HepG2 (cell line): ENCODE data around the gene MAST1. TPM values are rescaled to one million over a fixed set of nuclear protein-coding genes. Genes with fewer than 3 reads are reported as not detected.
A peak's percentile ranks its signal among the peaks of the same experiment; 100 is the strongest.

Source experiments
- AGO1 ChIP-seq: fragments of 200-400 bp; formaldehyde crosslinking; IDR thresholded peaks from 2 replicates; pipeline ENCODE4 v1.6.1; 2017; ENCODE audit warnings: mild to moderate bottlenecking, low read depth, low read length, moderate library complexity; ENCODE audit not compliant: poor library complexity, severe bottlenecking
- MTA3 ChIP-seq: sonication (generic); formaldehyde crosslinking; IDR thresholded peaks from 2 replicates; pipeline ENCODE4 v1.4.0; 2020; ENCODE audit warnings: missing genetic modification reagents
- NFKBIZ ChIP-seq: IDR thresholded peaks from 2 replicates; pipeline ENCODE4 v1.6.1; 2018; ENCODE audit warnings: missing genetic modification reagents, missing compliant biosample characterization
- NR2F6 ChIP-seq, 2 experiments: IDR thresholded peaks; 2 replicates each; pipeline ENCODE4 v1.6.1; 2016; ENCODE audit warnings: antibody characterized with exemption in 1 of 2, mild to moderate bottlenecking in 1 of 2
- PITX1 ChIP-seq: sonication (generic); formaldehyde crosslinking; IDR thresholded peaks from 2 replicates; pipeline ENCODE4 v1.5.1; 2020; ENCODE audit warnings: mild to moderate bottlenecking, missing genetic modification reagents
- POGZ ChIP-seq: sonication (generic); formaldehyde crosslinking; IDR thresholded peaks from 2 replicates; pipeline ENCODE4 v1.4.0; 2020; ENCODE audit warnings: mild to moderate bottlenecking, missing genetic modification reagents
- POLR2A ChIP-seq, 2 experiments: IDR thresholded peaks; 2 replicates each; pipeline ENCODE4 v1.6.1; 2011; ENCODE audit warnings: low read depth in 2 of 2, low read length in 2 of 2, mild to moderate bottlenecking in 1 of 2, moderate library complexity in 1 of 2; ENCODE audit not compliant: insufficient read depth in 1 of 2
- ZFX ChIP-seq: sonication (generic); formaldehyde crosslinking; IDR thresholded peaks from 2 replicates; pipeline ENCODE4 v1.4.0; 2020; ENCODE audit warnings: mild to moderate bottlenecking, low read depth, missing genetic modification reagents, moderate library complexity
- ZNF180 ChIP-seq: sonication (generic); formaldehyde crosslinking; IDR thresholded peaks from 2 replicates; pipeline ENCODE4 v1.4.0; 2020; ENCODE audit warnings: low read depth, missing genetic modification reagents, borderline replicate concordance
- ZNF451 ChIP-seq: sonication (generic); formaldehyde crosslinking; IDR thresholded peaks from 2 replicates; pipeline ENCODE4 v1.5.0; 2020; ENCODE audit warnings: mild to moderate bottlenecking, missing genetic modification reagents
- ZNF747 ChIP-seq: sonication (generic); formaldehyde crosslinking; IDR thresholded peaks from 2 replicates; pipeline ENCODE4 v1.8.1; 2023; ENCODE audit warnings: missing genetic modification reagents, mild to moderate bottlenecking, borderline replicate concordance
- polyA plus RNA-seq, 8 experiments: library from polyadenylated mRNA; depleted of rRNA in 3 of 8; stranded (reverse) in 7 of 8; unstranded in 1 of 8; fragments of >200 nt; fragmentation: Illumina TruSeq in 4 of 8; extraction: Trizol in 4 of 8; gene quantifications; 2 replicates each; pipeline versions ENCODE4 v1.2.1 to v1.2.3, GENCODE V29; 2011 to 2016; ENCODE audit warnings: low read depth in 4 of 8, missing spikeins in 1 of 8, mixed read lengths in 1 of 8; ENCODE audit not compliant: insufficient read depth in 1 of 8
- total RNA-seq, 5 experiments: library from RNA; depleted of rRNA; stranded (reverse); fragments of >200 nt; fragmentation: Illumina TruSeq; extraction: Trizol; gene quantifications; 2 replicates each; pipeline ENCODE4 v1.2.3, GENCODE V29; 2016; ENCODE audit warnings: low read depth in 1 of 5
- TF ChIP-seq, protein P1 (sequence below): sonication (generic); formaldehyde crosslinking; IDR thresholded peaks from 2 replicates; pipeline ENCODE4 v1.4.0; 2020; ENCODE audit warnings: missing genetic modification reagents
- TF ChIP-seq, protein P2 (sequence below): sonication (generic); formaldehyde crosslinking; IDR thresholded peaks from 2 replicates; pipeline ENCODE4 v1.5.0; 2020; ENCODE audit warnings: mild to moderate bottlenecking, missing genetic modification reagents
- TF ChIP-seq, protein P3 (sequence below): sonication (generic); formaldehyde crosslinking; conservative IDR thresholded peaks from 2 replicates; pipeline ENCODE4 v1.8.0; 2022; ENCODE audit warnings: mild to moderate bottlenecking, moderate library complexity, missing genetic modification reagents
- TF ChIP-seq, protein P4 (sequence below): sonication (generic); formaldehyde crosslinking; conservative IDR thresholded peaks from 2 replicates; pipeline ENCODE4 v1.4.0; 2020; ENCODE audit warnings: mild to moderate bottlenecking, missing genetic modification reagents, moderate library complexity
- TF ChIP-seq, protein P5 (sequence below): sonication (generic); formaldehyde crosslinking; IDR thresholded peaks from 2 replicates; pipeline ENCODE4 v1.8.0; 2022; ENCODE audit warnings: missing genetic modification reagents, mild to moderate bottlenecking, moderate library complexity, borderline replicate concordance

The MAST1 gene
- total and polyA plus RNA-seq, 2 of the 13 experiments (the other 11 are each of a cell fraction or from before 2014, with no cell fraction given), result 0.73 to 4.7 TPM

DNA sequence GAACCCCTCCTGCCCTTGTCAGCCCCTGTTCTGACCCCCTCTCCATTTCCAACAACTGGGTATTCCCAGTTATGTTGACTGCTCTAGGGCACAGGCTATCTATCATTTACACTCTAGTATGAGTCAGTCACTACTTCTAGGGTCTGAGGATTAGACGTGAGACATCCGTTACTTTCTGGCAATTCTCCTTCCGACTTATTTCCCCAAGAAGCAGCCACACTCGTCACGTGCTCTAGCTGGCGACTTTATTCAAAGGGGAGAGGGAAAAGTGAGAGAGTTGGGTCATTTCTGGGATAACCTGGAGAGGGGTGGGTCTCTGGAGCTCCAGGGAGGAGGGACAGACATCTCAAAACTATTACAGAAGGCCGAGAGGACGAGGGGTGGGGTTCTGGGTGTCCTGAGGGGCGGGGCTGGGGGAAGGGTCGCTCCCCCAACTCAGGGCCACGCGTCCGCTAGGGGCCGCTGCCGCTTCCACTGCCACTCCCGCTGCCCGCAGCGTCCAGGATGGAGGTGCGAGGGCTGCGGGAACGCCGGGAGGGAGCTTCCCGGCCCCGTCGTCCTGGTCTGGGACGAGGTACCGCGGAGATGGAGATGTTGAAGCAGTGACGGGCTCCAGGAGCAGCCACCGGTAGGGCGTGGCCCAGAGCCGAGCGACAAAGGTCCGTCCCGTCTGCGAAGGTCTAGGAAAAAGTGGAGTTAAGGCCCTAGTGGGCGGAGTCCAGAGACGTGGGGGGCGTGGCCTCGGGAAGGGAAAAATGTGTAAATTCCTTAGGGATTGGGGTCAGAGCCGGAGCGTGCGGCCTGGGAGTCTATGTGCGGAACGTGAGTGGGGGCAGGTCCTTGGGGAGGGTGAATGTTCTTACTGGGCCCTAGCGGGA, 12.8 kb upstream of the MAST1 start (continued):
- TF ChIP-seq ZNF180 (CRISPR knock-in tag) (no peak), POLR2A (IDR thresholded peaks at IDR 0.05; ENCODE audit: insufficient read depth in 1 of 2, low read depth in 2 of 2, low read length in 2 of 2) (no peak), PITX1 (CRISPR knock-in tag) (no peak), NFKBIZ (CRISPR knock-in tag) (0 out of 2 replicates have a peak, but pooled peaks have one; percentile 48), ZFX (peak; percentile 54; the same call in 1 of the 2 replicates), AGO1 (no peak), NR2F6 (IDR thresholded peaks at IDR 0.05) (no peak), NR2F6 (CRISPR knock-in tag; IDR thresholded peaks at IDR 0.05) (0 out of 2 replicates have a peak, but pooled peaks have one; percentile 15), POGZ (no peak), ZNF747 (no peak), ZNF451 (CRISPR knock-in tag) (no peak), MTA3 (no peak)
- TF ChIP-seq, protein P1, sequence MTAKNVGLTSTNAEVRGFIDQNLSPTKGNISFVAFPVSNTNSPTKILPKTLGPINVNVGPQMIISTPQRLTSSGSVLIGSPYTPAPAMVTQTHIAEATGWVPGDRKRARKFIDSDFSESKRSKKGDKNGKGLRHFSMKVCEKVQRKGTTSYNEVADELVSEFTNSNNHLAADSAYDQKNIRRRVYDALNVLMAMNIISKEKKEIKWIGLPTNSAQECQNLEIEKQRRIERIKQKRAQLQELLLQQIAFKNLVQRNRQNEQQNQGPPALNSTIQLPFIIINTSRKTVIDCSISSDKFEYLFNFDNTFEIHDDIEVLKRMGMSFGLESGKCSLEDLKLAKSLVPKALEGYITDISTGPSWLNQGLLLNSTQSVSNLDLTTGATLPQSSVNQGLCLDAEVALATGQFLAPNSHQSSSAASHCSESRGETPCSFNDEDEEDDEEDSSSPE, result peak; percentile 87
- TF ChIP-seq, protein P2, sequence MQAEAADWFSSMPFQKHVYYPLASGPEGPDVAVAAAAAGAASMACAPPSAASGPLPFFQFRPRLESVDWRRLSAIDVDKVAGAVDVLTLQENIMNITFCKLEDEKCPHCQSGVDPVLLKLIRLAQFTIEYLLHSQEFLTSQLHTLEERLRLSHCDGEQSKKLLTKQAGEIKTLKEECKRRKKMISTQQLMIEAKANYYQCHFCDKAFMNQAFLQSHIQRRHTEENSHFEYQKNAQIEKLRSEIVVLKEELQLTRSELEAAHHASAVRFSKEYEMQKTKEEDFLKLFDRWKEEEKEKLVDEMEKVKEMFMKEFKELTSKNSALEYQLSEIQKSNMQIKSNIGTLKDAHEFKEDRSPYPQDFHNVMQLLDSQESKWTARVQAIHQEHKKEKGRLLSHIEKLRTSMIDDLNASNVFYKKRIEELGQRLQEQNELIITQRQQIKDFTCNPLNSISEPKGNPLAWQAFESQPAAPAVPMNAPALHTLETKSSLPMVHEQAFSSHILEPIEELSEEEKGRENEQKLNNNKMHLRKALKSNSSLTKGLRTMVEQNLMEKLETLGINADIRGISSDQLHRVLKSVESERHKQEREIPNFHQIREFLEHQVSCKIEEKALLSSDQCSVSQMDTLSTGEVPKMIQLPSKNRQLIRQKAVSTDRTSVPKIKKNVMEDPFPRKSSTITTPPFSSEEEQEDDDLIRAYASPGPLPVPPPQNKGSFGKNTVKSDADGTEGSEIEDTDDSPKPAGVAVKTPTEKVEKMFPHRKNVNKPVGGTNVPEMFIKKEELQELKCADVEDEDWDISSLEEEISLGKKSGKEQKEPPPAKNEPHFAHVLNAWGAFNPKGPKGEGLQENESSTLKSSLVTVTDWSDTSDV (CRISPR knock-in tag), result no peak
- TF ChIP-seq, protein P3, sequence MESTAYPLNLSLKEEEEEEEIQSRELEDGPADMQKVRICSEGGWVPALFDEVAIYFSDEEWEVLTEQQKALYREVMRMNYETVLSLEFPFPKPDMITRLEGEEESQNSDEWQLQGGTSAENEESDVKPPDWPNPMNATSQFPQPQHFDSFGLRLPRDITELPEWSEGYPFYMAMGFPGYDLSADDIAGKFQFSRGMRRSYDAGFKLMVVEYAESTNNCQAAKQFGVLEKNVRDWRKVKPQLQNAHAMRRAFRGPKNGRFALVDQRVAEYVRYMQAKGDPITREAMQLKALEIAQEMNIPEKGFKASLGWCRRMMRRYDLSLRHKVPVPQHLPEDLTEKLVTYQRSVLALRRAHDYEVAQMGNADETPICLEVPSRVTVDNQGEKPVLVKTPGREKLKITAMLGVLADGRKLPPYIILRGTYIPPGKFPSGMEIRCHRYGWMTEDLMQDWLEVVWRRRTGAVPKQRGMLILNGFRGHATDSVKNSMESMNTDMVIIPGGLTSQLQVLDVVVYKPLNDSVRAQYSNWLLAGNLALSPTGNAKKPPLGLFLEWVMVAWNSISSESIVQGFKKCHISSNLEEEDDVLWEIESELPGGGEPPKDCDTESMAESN (CRISPR knock-in tag), result peak; percentile 56; the same call in 1 of the 2 replicates
- TF ChIP-seq, protein P4, sequence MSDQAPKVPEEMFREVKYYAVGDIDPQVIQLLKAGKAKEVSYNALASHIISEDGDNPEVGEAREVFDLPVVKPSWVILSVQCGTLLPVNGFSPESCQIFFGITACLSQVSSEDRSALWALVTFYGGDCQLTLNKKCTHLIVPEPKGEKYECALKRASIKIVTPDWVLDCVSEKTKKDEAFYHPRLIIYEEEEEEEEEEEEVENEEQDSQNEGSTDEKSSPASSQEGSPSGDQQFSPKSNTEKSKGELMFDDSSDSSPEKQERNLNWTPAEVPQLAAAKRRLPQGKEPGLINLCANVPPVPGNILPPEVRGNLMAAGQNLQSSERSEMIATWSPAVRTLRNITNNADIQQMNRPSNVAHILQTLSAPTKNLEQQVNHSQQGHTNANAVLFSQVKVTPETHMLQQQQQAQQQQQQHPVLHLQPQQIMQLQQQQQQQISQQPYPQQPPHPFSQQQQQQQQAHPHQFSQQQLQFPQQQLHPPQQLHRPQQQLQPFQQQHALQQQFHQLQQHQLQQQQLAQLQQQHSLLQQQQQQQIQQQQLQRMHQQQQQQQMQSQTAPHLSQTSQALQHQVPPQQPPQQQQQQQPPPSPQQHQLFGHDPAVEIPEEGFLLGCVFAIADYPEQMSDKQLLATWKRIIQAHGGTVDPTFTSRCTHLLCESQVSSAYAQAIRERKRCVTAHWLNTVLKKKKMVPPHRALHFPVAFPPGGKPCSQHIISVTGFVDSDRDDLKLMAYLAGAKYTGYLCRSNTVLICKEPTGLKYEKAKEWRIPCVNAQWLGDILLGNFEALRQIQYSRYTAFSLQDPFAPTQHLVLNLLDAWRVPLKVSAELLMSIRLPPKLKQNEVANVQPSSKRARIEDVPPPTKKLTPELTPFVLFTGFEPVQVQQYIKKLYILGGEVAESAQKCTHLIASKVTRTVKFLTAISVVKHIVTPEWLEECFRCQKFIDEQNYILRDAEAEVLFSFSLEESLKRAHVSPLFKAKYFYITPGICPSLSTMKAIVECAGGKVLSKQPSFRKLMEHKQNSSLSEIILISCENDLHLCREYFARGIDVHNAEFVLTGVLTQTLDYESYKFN (CRISPR knock-in tag), result no peak
- TF ChIP-seq, protein P5, sequence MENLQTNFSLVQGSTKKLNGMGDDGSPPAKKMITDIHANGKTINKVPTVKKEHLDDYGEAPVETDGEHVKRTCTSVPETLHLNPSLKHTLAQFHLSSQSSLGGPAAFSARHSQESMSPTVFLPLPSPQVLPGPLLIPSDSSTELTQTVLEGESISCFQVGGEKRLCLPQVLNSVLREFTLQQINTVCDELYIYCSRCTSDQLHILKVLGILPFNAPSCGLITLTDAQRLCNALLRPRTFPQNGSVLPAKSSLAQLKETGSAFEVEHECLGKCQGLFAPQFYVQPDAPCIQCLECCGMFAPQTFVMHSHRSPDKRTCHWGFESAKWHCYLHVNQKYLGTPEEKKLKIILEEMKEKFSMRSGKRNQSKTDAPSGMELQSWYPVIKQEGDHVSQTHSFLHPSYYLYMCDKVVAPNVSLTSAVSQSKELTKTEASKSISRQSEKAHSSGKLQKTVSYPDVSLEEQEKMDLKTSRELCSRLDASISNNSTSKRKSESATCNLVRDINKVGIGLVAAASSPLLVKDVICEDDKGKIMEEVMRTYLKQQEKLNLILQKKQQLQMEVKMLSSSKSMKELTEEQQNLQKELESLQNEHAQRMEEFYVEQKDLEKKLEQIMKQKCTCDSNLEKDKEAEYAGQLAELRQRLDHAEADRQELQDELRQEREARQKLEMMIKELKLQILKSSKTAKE (CRISPR knock-in tag), result no peak
